ENCODE results near the gene ZNF800.

Gene ZNF800

DNA sequence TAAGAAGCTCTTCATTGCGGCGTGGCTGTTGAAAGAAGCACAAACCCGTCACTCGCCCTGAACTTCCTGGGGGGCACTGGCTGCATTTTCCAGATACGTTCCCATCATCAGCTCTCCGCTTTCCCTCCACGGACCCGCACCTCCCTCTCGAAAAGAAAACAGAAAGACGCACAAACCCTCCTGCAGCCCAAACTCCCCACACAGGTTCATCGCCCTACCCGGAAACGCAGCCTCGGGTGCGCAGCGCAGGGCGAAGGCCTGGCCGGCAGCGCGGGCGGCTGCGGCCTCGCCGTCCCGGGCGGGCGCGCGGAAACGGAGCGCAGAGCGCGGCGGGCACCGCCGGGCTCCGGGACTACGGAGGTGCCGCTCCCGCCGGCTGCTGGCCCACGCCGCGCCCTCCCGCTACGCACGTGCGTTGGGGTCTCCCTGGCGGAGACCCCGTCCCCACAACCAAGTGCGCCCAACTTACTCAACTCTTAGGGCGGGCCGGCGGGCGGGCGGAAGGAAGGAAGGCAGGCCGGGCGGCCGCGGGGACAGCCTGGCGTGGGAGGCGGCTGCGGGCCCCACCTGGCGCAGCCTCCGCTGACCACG, 822 bp downstream of the ZNF800 start (continued):
- TF ChIP-seq, protein P1, sequence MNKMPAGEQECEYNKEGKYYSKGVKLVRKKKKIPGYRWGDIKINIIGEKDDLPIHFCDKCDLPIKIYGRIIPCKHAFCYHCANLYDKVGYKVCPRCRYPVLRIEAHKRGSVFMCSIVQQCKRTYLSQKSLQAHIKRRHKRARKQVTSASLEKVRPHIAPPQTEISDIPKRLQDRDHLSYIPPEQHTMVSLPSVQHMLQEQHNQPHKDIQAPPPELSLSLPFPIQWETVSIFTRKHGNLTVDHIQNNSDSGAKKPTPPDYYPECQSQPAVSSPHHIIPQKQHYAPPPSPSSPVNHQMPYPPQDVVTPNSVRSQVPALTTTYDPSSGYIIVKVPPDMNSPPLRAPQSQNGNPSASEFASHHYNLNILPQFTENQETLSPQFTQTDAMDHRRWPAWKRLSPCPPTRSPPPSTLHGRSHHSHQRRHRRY (tag by site-specific recombination; IDR thresholded peaks at IDR 0.05) = no peak
- peak; percentile 85 for TF ChIP-seq ZNF341 (tag by site-specific recombination; IDR thresholded peaks at IDR 0.05; ENCODE audit: low read depth)
- TF ChIP-seq, protein P2, sequence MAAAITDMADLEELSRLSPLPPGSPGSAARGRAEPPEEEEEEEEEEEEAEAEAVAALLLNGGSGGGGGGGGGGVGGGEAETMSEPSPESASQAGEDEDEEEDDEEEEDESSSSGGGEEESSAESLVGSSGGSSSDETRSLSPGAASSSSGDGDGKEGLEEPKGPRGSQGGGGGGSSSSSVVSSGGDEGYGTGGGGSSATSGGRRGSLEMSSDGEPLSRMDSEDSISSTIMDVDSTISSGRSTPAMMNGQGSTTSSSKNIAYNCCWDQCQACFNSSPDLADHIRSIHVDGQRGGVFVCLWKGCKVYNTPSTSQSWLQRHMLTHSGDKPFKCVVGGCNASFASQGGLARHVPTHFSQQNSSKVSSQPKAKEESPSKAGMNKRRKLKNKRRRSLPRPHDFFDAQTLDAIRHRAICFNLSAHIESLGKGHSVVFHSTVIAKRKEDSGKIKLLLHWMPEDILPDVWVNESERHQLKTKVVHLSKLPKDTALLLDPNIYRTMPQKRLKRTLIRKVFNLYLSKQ (tag by site-specific recombination; IDR thresholded peaks at IDR 0.05; ENCODE audit: borderline replicate concordance) = no peak
- TF ChIP-seq, protein P3, sequence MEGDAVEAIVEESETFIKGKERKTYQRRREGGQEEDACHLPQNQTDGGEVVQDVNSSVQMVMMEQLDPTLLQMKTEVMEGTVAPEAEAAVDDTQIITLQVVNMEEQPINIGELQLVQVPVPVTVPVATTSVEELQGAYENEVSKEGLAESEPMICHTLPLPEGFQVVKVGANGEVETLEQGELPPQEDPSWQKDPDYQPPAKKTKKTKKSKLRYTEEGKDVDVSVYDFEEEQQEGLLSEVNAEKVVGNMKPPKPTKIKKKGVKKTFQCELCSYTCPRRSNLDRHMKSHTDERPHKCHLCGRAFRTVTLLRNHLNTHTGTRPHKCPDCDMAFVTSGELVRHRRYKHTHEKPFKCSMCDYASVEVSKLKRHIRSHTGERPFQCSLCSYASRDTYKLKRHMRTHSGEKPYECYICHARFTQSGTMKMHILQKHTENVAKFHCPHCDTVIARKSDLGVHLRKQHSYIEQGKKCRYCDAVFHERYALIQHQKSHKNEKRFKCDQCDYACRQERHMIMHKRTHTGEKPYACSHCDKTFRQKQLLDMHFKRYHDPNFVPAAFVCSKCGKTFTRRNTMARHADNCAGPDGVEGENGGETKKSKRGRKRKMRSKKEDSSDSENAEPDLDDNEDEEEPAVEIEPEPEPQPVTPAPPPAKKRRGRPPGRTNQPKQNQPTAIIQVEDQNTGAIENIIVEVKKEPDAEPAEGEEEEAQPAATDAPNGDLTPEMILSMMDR (tag by site-specific recombination; IDR thresholded peaks at IDR 0.05) = no peak
- no peak for TF ChIP-seq SCRT1 (tag by site-specific recombination; IDR thresholded peaks at IDR 0.05; ENCODE audit: borderline replicate concordance)
- TF ChIP-seq, protein P4, sequence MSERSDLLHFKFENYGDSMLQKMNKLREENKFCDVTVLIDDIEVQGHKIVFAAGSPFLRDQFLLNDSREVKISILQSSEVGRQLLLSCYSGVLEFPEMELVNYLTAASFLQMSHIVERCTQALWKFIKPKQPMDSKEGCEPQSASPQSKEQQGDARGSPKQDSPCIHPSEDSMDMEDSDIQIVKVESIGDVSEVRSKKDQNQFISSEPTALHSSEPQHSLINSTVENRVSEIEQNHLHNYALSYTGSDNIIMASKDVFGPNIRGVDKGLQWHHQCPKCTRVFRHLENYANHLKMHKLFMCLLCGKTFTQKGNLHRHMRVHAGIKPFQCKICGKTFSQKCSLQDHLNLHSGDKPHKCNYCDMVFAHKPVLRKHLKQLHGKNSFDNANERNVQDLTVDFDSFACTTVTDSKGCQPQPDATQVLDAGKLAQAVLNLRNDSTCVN (tag by site-specific recombination; optimal IDR thresholded peaks at IDR 0.05) = peak; percentile 80
- TF ChIP-seq KLF16 (tag by site-specific recombination; IDR thresholded peaks at IDR 0.05) = no peak
- TF ChIP-seq ZBTB1 (tag by site-specific recombination; IDR thresholded peaks at IDR 0.05) = no peak
- TF ChIP-seq MYNN (tag by site-specific recombination; IDR thresholded peaks at IDR 0.05; ENCODE audit: borderline replicate concordance) = no peak
- 0 out of 2 replicates have a peak, but pooled peaks have one; percentile 17 for TF ChIP-seq SP2 (tag by site-specific recombination; IDR thresholded peaks at IDR 0.05)
- TF ChIP-seq ZNF140 (tag by site-specific recombination; IDR thresholded peaks at IDR 0.05) = no peak
- TF ChIP-seq ZNF843 (tag by site-specific recombination; IDR thresholded peaks at IDR 0.05) = no peak
- TF ChIP-seq ZNF785 (tag by site-specific recombination; IDR thresholded peaks at IDR 0.05) = no peak
- TF ChIP-seq ZNF677 (tag by site-specific recombination; IDR thresholded peaks at IDR 0.05) = no peak
- TF ChIP-seq, protein P5, sequence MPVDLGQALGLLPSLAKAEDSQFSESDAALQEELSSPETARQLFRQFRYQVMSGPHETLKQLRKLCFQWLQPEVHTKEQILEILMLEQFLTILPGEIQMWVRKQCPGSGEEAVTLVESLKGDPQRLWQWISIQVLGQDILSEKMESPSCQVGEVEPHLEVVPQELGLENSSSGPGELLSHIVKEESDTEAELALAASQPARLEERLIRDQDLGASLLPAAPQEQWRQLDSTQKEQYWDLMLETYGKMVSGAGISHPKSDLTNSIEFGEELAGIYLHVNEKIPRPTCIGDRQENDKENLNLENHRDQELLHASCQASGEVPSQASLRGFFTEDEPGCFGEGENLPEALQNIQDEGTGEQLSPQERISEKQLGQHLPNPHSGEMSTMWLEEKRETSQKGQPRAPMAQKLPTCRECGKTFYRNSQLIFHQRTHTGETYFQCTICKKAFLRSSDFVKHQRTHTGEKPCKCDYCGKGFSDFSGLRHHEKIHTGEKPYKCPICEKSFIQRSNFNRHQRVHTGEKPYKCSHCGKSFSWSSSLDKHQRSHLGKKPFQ (tag by site-specific recombination; IDR thresholded peaks at IDR 0.05) = no peak
- TF ChIP-seq ZBTB17 (tag by site-specific recombination; IDR thresholded peaks at IDR 0.05) = peak; percentile 52; the same call in 1 of the 2 replicates
- no peak for TF ChIP-seq IKZF3 (tag by site-specific recombination; IDR thresholded peaks at IDR 0.05)
- no peak for TF ChIP-seq ZNF133 (tag by site-specific recombination; IDR thresholded peaks at IDR 0.05)
- TF ChIP-seq ZNF610 (tag by site-specific recombination; IDR thresholded peaks at IDR 0.05; ENCODE audit: borderline replicate concordance) = no peak
- TF ChIP-seq, protein P6, sequence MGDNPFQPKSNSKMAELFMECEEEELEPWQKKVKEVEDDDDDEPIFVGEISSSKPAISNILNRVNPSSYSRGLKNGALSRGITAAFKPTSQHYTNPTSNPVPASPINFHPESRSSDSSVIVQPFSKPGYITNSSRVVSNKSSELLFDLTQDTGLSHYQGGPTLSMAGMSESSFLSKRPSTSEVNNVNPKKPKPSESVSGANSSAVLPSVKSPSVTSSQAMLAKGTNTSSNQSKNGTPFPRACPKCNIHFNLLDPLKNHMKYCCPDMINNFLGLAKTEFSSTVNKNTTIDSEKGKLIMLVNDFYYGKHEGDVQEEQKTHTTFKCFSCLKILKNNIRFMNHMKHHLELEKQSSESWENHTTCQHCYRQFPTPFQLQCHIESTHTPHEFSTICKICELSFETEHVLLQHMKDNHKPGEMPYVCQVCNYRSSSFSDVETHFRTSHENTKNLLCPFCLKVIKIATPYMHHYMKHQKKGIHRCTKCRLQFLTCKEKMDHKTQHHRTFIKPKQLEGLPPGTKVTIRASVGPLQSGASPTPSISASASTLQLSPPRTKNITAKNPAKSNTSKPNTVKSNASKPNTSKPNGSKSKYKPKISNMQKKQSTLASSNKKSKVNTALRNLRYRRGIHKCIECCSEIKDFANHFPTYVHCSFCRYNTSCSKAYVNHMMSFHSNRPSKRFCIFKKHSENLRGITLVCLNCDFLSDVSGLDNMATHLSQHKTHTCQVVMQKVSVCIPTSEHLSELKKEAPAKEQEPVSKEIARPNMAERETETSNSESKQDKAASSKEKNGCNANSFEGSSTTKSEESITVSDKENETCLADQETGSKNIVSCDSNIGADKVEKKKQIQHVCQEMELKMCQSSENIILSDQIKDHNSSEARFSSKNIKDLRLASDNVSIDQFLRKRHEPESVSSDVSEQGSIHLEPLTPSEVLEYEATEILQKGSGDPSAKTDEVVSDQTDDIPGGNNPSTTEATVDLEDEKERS (tag by site-specific recombination; IDR thresholded peaks at IDR 0.05) = no peak
- no peak for TF ChIP-seq ZNF184 (tag by site-specific recombination; IDR thresholded peaks at IDR 0.05)
- TF ChIP-seq ZEB2 (tag by site-specific recombination; IDR thresholded peaks at IDR 0.05) = 0 out of 2 replicates have a peak, but pooled peaks have one; percentile 17
- TF ChIP-seq, protein P7, sequence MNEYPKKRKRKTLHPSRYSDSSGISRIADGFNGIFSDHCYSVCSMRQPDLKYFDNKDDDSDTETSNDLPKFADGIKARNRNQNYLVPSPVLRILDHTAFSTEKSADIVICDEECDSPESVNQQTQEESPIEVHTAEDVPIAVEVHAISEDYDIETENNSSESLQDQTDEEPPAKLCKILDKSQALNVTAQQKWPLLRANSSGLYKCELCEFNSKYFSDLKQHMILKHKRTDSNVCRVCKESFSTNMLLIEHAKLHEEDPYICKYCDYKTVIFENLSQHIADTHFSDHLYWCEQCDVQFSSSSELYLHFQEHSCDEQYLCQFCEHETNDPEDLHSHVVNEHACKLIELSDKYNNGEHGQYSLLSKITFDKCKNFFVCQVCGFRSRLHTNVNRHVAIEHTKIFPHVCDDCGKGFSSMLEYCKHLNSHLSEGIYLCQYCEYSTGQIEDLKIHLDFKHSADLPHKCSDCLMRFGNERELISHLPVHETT (tag by site-specific recombination; IDR thresholded peaks at IDR 0.05) = no peak
- TF ChIP-seq, protein P8, sequence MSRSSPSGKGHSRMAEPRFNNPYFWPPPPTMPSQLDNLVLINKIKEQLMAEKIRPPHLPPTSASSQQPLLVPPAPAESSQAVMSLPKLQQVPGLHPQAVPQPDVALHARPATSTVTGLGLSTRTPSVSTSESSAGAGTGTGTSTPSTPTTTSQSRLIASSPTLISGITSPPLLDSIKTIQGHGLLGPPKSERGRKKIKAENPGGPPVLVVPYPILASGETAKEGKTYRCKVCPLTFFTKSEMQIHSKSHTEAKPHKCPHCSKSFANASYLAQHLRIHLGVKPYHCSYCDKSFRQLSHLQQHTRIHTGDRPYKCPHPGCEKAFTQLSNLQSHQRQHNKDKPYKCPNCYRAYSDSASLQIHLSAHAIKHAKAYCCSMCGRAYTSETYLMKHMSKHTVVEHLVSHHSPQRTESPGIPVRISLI (tag by site-specific recombination; IDR thresholded peaks at IDR 0.05) = no peak
- TF ChIP-seq ZNF664 (tag by site-specific recombination; IDR thresholded peaks at IDR 0.05) = no peak

Data from HEK293 (cell line).